ENCODE results near the gene PDE4D.

Gene PDE4D

GRCh38 chr5:59236986-59237385, 656.5 kb downstream of the PDE4D start:
- no peak for DNase-seq

- no peak for DNase-seq
Measured at GRCh38 chr5:59236448-59236847, 657.1 kb downstream of the PDE4D start.

- DNase-seq: no peak
Measured at GRCh38 chr5:59234236-59234635, 659.3 kb downstream of the PDE4D start.

- DNase-seq: no peak
Measured at GRCh38 chr5:59231221-59231931, 662.1 kb downstream of the PDE4D start.

- DNase-seq: no peak
Measured at GRCh38 chr5:59222687-59223511, 670.6 kb downstream of the PDE4D start.

GRCh38 chr5:59221769-59222168, 671.8 kb downstream of the PDE4D start:
- DNase-seq: no peak

- DNase-seq: no peak
Measured at GRCh38 chr5:59218424-59219045, 675.0 kb downstream of the PDE4D start.

GRCh38 chr5:59216841-59217240, 676.7 kb downstream of the PDE4D start:
- DNase-seq: no peak

- DNase-seq: no peak
Measured at GRCh38 chr5:59212596-59212995, 680.9 kb downstream of the PDE4D start.

- DNase-seq: no peak
Measured at GRCh38 chr5:59209758-59210359, 683.7 kb downstream of the PDE4D start.

- DNase-seq: no peak
Measured at GRCh38 chr5:59208474-59208873, 685.1 kb downstream of the PDE4D start.

GRCh38 chr5:59207401-59207800, 686.1 kb downstream of the PDE4D start:
- no peak for DNase-seq

- no peak for DNase-seq
Measured at GRCh38 chr5:59206132-59206581, 687.4 kb downstream of the PDE4D start.

- no peak for DNase-seq
Measured at GRCh38 chr5:59204114-59204897, 689.2 kb downstream of the PDE4D start.

GRCh38 chr5:59199868-59200267, 693.7 kb downstream of the PDE4D start:
- no peak for DNase-seq

- no peak for DNase-seq
Measured at GRCh38 chr5:59198832-59199231, 694.7 kb downstream of the PDE4D start.

- DNase-seq: no peak
Measured at GRCh38 chr5:59198365-59198764, 695.2 kb downstream of the PDE4D start.

- no peak for DNase-seq
Measured at GRCh38 chr5:59197911-59198310, 695.6 kb downstream of the PDE4D start.

GRCh38 chr5:59193616-59194319, 699.8 kb downstream of the PDE4D start:
- DNase-seq: no peak

GRCh38 chr5:59190746-59191145, 702.8 kb downstream of the PDE4D start:
- no peak for DNase-seq

GRCh38 chr5:59189472-59190244, 703.9 kb downstream of the PDE4D start:
- DNase-seq: no peak

Measured in activated CD4-positive, alpha-beta T cell treated with anti-CD3 and anti-CD28 coated beads for 48 hours (primary cell).